ENCODE results near the gene CNOT4.

Gene CNOT4

DNA sequence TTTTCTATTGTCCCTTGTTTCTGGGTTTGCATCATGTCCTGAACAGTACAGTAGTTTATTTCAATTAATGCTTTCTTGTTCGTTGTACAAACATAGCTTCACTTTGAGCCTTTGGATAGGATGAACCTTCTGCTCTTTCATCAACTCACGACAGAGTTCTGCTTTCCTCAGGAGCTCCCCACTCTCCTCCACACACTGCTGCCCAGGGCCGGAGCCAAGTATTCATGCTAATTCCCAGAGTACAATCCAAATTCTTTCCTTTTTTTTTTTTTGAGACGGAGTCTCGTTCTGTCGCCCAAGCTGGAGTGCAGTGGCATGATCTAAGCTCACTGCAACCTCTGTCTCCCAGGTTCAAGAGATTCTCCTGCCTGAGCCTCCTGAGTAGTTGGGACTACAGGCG lies 40.3 kb upstream of the CNOT4 start:
- TF ChIP-seq, protein P1, sequence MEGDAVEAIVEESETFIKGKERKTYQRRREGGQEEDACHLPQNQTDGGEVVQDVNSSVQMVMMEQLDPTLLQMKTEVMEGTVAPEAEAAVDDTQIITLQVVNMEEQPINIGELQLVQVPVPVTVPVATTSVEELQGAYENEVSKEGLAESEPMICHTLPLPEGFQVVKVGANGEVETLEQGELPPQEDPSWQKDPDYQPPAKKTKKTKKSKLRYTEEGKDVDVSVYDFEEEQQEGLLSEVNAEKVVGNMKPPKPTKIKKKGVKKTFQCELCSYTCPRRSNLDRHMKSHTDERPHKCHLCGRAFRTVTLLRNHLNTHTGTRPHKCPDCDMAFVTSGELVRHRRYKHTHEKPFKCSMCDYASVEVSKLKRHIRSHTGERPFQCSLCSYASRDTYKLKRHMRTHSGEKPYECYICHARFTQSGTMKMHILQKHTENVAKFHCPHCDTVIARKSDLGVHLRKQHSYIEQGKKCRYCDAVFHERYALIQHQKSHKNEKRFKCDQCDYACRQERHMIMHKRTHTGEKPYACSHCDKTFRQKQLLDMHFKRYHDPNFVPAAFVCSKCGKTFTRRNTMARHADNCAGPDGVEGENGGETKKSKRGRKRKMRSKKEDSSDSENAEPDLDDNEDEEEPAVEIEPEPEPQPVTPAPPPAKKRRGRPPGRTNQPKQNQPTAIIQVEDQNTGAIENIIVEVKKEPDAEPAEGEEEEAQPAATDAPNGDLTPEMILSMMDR (IDR thresholded peaks at IDR 0.05; ENCODE audit: low read depth, low read length), result no peak
- H3K4me3 ChIP-seq (ENCODE audit: low read depth, low read length), result no peak overlapping the region

DNA sequence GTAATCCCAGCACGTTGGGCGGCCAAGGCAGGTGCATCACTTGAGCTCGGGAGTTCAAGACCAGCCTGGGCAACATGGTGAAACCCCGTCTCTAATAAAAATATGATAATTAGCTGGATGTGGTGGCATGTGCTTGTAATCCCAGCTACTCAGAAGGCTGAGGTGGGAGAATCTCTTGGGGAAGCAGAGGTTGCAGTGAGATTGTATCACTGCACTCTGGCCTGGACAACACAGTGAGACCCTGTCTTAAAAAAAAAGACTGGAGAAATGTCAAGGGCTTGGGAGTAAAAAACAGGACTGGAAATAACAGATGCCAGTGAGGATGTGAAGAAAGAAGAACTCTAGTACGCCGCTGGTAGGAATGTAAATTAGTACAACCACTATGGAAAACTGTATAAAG lies 31.1 kb upstream of the CNOT4 start:
- H3K4me3 ChIP-seq (ENCODE audit: low read depth, low read length), result no peak overlapping the region
- TF ChIP-seq, protein P1 (IDR thresholded peaks at IDR 0.05; ENCODE audit: low read depth, low read length), result no peak

GRCh38 chr7:135539629-135540028 lies 29.7 kb upstream of the CNOT4 start:
- no peak overlapping the region for H3K4me3 ChIP-seq (ENCODE audit: low read depth, low read length)
- TF ChIP-seq, protein P1 (IDR thresholded peaks at IDR 0.05; ENCODE audit: low read depth, low read length), result no peak

GRCh38 chr7:135538376-135538775 lies 28.5 kb upstream of the CNOT4 start:
- TF ChIP-seq, protein P1 (IDR thresholded peaks at IDR 0.05; ENCODE audit: low read depth, low read length), result no peak
- H3K4me3 ChIP-seq (ENCODE audit: low read depth, low read length), result no peak overlapping the region

GRCh38 chr7:135537905-135538304 lies 28.0 kb upstream of the CNOT4 start:
- H3K4me3 ChIP-seq (ENCODE audit: low read depth, low read length), result no peak overlapping the region
- TF ChIP-seq, protein P1 (IDR thresholded peaks at IDR 0.05; ENCODE audit: low read depth, low read length), result no peak

- H3K4me3 ChIP-seq (ENCODE audit: low read depth, low read length), result no peak overlapping the region
- TF ChIP-seq, protein P1 (IDR thresholded peaks at IDR 0.05; ENCODE audit: low read depth, low read length), result no peak
Observed at GRCh38 chr7:135537453-135537852, 27.6 kb upstream of the CNOT4 start.

DNA sequence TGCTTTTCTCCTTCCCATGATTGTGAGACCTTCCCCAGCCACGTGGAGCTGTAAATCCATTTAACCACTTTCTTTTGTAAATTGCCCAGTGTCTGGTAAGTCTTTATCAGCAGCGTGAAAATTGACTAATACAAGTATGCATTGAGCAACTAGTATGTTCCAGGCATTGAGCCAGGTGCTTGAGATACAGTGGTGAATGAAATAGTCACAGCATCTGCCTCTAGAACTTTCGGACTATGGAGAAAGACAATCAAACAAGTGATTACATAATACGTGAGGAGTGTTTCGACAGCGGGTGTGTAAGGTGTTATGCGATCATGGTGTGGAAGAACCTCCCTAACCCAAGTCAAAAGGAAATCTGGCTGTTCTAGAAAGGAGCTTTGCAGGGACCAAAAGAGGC lies 26.2 kb upstream of the CNOT4 start:
- TF ChIP-seq, protein P1 (IDR thresholded peaks at IDR 0.05; ENCODE audit: low read depth, low read length), result no peak
- no peak overlapping the region for H3K4me3 ChIP-seq (ENCODE audit: low read depth, low read length)
